GM21515 (cell line): ENCODE data around the gene CCDC169.
A peak's percentile ranks its signal among the peaks of the same experiment; 100 is the strongest.
"Not testable (repeated sequence)": the region's sequence is repeated elsewhere in the genome, so short reads cannot be mapped to it uniquely, and the experiment has no call there.

Source experiments
- ATAC-seq: cut with Tn5 transposase; IDR thresholded peaks from one replicate; pipeline ENCODE4 v1.9.1; 2021; ENCODE audit not compliant: unreplicated experiment

Gene CCDC169

GRCh38 chr13:36297366-36298338, at the start of gene CCDC169:
Gene CCDC169, minus strand, starts transcription at chr13:36297814. Its CDS starts 95 bp downstream, at chr13:36297719.
- peak; percentile 59 for ATAC-seq

GRCh38 chr13:36346222-36347083, 48.8 kb upstream of the CCDC169 start, which contains the start of gene SPART:
Gene SPART, minus strand, starts transcription at chr13:36346394. Its CDS starts 10,564 bp downstream, at chr13:36335830.
- peak; percentile 96 for ATAC-seq

GRCh38 chr13:36345438-36346221, 48.0 kb upstream of the CCDC169 start:
- no peak for ATAC-seq

GRCh38 chr13:36344886-36345437, 47.3 kb upstream of the CCDC169 start:
- ATAC-seq = no peak

- no peak for ATAC-seq
These were observed 46.6 kb upstream of the CCDC169 start for GRCh38 chr13:36344173-36344572.

GRCh38 chr13:36343766-36344165, 46.2 kb upstream of the CCDC169 start:
- no peak for ATAC-seq

GRCh38 chr13:36342715-36343114, 45.1 kb upstream of the CCDC169 start:
- ATAC-seq = no peak

- no peak for ATAC-seq
These were observed 44.1 kb upstream of the CCDC169 start for GRCh38 chr13:36341718-36342117.

GRCh38 chr13:36339600-36340155, 42.1 kb upstream of the CCDC169 start:
- no peak for ATAC-seq

- ATAC-seq = no peak
These were observed 40.5 kb upstream of the CCDC169 start for GRCh38 chr13:36337938-36338641.

- ATAC-seq = no peak
These were observed 35.4 kb upstream of the CCDC169 start for GRCh38 chr13:36332986-36333385.

GRCh38 chr13:36332255-36332654, 34.6 kb upstream of the CCDC169 start:
- not testable (repeated sequence) for ATAC-seq

GRCh38 chr13:36331280-36331679, 33.7 kb upstream of the CCDC169 start:
- no peak for ATAC-seq

GRCh38 chr13:36329361-36329760, 31.7 kb upstream of the CCDC169 start:
- ATAC-seq = no peak

GRCh38 chr13:36328821-36329220, 31.2 kb upstream of the CCDC169 start:
- no peak for ATAC-seq

GRCh38 chr13:36325912-36326311, 28.3 kb upstream of the CCDC169 start:
- ATAC-seq = no peak

- ATAC-seq = not testable (repeated sequence)
These were observed 27.3 kb upstream of the CCDC169 start for GRCh38 chr13:36324881-36325280.

- ATAC-seq = no peak
These were observed 26.4 kb upstream of the CCDC169 start for GRCh38 chr13:36323951-36324566.

GRCh38 chr13:36323408-36323807, 25.8 kb upstream of the CCDC169 start:
- ATAC-seq = no peak
